Ishikawa (cell line): ENCODE measurements around the gene CCR5AS.
A peak's percentile ranks its signal among the peaks of the same experiment; 100 is the strongest.

Source experiments
- CEBPB ChIP-seq: IDR thresholded peaks from 2 replicates; pipeline ENCODE4 v1.6.1; 2012
- CREB1 ChIP-seq: IDR thresholded peaks from 2 replicates; pipeline ENCODE4 v1.6.1; 2012; ENCODE audit warnings: low read depth
- EGR1 ChIP-seq: IDR thresholded peaks from 2 replicates; pipeline ENCODE4 v1.6.1; 2012
- EP300 ChIP-seq: IDR thresholded peaks from 2 replicates; pipeline ENCODE4 v1.6.1; 2012; ENCODE audit warnings: borderline replicate concordance
- FOXM1 ChIP-seq: IDR thresholded peaks from 2 replicates; pipeline ENCODE4 v1.6.1; 2012; ENCODE audit warnings: low read depth, borderline replicate concordance
- NFIC ChIP-seq: IDR thresholded peaks from 2 replicates; pipeline ENCODE4 v1.6.1; 2012
- RAD21 ChIP-seq: IDR thresholded peaks from 2 replicates; pipeline ENCODE4 v1.6.1; 2012; ENCODE audit warnings: low read depth
- TAF1 ChIP-seq: IDR thresholded peaks from 2 replicates; pipeline ENCODE4 v1.6.1; 2012; ENCODE audit warnings: low read depth, mild to moderate bottlenecking
- TCF12 ChIP-seq: IDR thresholded peaks from 2 replicates; pipeline ENCODE4 v1.6.1; 2012; ENCODE audit warnings: low read depth
- TEAD4 ChIP-seq: IDR thresholded peaks from 2 replicates; pipeline ENCODE4 v1.6.1; 2012
- YY1 ChIP-seq: IDR thresholded peaks from 2 replicates; pipeline ENCODE4 v1.6.1; 2012; ENCODE audit warnings: low read depth
- ZBTB7A ChIP-seq: IDR thresholded peaks from 2 replicates; pipeline ENCODE4 v1.6.1; 2012; ENCODE audit warnings: low read depth
- TF ChIP-seq, protein P1 (sequence below): IDR thresholded peaks from 2 replicates; pipeline ENCODE4 v1.6.1; 2012; ENCODE audit warnings: low read depth, mild to moderate bottlenecking
- TF ChIP-seq, protein P2 (sequence below): IDR thresholded peaks from 2 replicates; pipeline ENCODE4 v1.6.1; 2012
- TF ChIP-seq, protein P3 (sequence below): IDR thresholded peaks from 2 replicates; pipeline ENCODE4 v1.6.1; 2012

Gene CCR5AS

DNA sequence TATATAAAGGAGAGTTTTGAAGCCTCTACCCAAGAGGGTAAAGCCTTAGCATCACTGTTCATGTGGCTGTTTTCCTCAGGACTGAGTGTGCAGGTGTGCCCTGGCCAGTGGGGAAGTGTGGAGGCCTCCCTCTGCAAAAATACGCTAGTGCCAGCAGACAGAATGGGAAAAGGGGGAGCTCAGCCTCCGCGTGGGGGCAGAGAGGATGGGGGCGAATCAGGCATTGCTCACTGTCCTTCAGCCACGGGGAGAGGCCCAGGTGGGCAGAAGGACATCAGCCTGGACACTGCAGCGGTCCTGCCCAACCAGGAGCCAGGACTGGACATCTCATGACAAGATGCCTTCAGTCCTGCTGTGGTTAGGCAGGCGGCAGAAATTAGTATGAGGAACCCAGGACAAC lies 47.7 kb upstream of the CCR5AS start:
- TF ChIP-seq, protein P1, sequence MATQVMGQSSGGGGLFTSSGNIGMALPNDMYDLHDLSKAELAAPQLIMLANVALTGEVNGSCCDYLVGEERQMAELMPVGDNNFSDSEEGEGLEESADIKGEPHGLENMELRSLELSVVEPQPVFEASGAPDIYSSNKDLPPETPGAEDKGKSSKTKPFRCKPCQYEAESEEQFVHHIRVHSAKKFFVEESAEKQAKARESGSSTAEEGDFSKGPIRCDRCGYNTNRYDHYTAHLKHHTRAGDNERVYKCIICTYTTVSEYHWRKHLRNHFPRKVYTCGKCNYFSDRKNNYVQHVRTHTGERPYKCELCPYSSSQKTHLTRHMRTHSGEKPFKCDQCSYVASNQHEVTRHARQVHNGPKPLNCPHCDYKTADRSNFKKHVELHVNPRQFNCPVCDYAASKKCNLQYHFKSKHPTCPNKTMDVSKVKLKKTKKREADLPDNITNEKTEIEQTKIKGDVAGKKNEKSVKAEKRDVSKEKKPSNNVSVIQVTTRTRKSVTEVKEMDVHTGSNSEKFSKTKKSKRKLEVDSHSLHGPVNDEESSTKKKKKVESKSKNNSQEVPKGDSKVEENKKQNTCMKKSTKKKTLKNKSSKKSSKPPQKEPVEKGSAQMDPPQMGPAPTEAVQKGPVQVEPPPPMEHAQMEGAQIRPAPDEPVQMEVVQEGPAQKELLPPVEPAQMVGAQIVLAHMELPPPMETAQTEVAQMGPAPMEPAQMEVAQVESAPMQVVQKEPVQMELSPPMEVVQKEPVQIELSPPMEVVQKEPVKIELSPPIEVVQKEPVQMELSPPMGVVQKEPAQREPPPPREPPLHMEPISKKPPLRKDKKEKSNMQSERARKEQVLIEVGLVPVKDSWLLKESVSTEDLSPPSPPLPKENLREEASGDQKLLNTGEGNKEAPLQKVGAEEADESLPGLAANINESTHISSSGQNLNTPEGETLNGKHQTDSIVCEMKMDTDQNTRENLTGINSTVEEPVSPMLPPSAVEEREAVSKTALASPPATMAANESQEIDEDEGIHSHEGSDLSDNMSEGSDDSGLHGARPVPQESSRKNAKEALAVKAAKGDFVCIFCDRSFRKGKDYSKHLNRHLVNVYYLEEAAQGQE, result no peak
- TF ChIP-seq FOXM1 (no peak), NFIC (no peak)

DNA sequence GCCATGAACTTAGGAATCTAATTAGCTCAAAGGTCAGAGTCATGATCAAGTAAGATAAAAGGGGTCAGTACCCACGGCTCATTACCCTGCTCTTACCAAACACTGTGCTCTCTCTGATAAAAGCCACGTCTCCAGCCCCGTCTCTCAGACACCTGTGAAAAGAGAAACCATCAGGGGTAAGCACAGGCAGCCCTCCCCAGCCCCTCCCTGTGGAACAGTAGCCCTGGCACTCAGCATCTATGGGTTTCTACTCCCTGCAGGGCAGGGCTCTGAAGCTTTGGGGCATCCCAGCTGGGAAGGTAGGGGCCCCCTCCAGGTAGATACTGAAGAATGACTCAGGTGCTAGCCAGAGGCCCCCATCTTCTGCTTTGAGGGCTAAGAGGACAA lies 47.3 kb upstream of the CCR5AS start:
- TF ChIP-seq TEAD4 (no peak), NFIC (no peak), EGR1 (no peak), CEBPB (no peak), CREB1 (no peak)
- TF ChIP-seq, protein P1, result no peak
- TF ChIP-seq, protein P2, sequence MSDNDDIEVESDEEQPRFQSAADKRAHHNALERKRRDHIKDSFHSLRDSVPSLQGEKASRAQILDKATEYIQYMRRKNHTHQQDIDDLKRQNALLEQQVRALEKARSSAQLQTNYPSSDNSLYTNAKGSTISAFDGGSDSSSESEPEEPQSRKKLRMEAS, result no peak
- TF ChIP-seq, protein P3, sequence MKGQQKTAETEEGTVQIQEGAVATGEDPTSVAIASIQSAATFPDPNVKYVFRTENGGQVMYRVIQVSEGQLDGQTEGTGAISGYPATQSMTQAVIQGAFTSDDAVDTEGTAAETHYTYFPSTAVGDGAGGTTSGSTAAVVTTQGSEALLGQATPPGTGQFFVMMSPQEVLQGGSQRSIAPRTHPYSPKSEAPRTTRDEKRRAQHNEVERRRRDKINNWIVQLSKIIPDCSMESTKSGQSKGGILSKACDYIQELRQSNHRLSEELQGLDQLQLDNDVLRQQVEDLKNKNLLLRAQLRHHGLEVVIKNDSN, result no peak

DNA sequence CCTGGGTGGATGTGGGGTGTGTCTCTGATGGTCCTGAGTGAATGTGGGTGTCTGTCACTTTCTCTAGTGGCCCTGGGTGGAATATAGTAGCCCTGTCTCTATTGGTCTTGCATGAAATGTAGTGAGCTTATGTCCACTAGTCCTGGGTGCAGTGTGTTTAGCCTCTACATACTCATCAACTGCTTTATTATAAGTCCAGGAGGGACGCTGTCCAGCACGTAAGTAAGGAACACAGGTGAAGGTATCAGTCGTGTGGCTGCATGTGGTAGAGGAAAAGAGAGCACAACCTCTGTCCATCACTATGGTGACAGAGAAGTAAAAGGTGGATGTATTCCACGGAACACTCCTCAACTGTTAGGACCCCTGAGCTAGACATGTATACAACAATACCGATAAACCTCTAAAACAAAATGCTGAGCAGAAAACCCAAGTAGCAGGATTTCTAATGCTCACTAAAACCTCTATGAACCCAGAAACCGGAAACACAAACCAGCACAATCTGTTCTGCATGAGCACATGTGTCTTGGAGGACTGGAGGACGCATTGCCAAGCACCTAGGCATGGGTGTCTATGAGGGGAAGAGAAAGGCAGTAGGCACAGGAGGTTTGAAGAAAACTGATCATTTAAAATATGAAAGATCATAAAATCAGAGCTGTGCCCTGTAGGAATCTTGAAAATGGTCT lies 46.8 kb upstream of the CCR5AS start:
- TF ChIP-seq, protein P1, result peak; percentile 64
- TF ChIP-seq, protein P2, result no peak

DNA sequence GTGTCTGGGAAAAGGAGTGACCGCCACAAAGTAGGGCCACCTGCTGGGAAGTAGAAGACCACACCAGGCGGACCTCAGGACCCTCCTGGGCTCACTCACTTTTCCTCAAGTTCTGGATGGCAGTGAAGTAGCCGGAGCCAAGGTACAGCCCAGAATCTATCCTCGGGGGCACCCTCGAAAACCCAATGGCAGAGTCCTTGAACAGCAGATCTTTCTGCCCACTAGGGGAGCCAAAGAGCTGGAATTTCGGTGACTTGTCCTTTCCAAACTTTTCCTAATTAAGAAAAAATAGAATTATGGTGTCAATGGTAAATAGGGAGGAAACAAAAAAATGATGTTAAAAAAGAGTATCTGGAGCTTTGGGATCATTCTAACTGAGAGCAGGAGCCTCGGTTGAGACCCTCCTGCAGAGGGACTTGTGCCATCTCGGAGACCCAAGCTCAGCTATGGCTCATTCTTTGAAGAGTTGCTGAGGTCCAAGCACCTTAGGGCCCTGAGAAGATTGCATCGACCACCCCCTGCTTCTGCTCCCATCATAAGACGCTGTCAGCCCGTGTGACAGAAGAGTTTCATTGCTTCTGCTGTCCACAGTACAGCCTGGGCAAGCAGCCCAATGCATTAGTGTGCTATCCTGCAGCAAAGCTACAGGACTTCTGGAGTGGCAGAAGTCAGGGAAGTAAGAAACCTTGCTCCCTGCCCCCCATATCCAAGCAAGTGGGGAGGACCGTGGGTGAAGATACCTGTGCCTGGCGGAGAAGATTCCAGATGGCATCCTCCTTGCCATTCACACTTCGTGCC lies 43.1 kb upstream of the CCR5AS start:
- TF ChIP-seq ZBTB7A, result no peak
- peak; percentile 56 for TF ChIP-seq RAD21
- no peak for TF ChIP-seq TCF12
- no peak for TF ChIP-seq CEBPB
- TF ChIP-seq CREB1, result no peak
- no peak for TF ChIP-seq EGR1
- TF ChIP-seq YY1, result no peak
- TF ChIP-seq TEAD4, result 0 out of 2 replicates have a peak, but pooled peaks have one; percentile 19
- no peak for TF ChIP-seq FOXM1
- TF ChIP-seq, protein P1, result no peak
- no peak for TF ChIP-seq TAF1
- TF ChIP-seq EP300, result no peak
- TF ChIP-seq, protein P2, result no peak
